ENCODE measurements around the gene ELF2.
"Not testable (repeated sequence)": the region's sequence is repeated elsewhere in the genome, so short reads cannot be mapped to it uniquely, and the experiment has no call there.

The ELF2 gene

GRCh38 chr4:139060591-139060990 lies 116.4 kb downstream of the ELF2 start:
- no peak for DNase-seq

- DNase-seq: not testable (repeated sequence)
Observed at GRCh38 chr4:139059026-139059425, 118.0 kb downstream of the ELF2 start.

- no peak for DNase-seq
Observed at GRCh38 chr4:139054791-139055505, 122.1 kb downstream of the ELF2 start.

GRCh38 chr4:139053909-139054308 lies 123.1 kb downstream of the ELF2 start:
- DNase-seq: no peak

- DNase-seq: no peak
Observed at GRCh38 chr4:139050446-139050845, 126.6 kb downstream of the ELF2 start.

- DNase-seq: no peak
Observed at GRCh38 chr4:139048026-139048425, 129.0 kb downstream of the ELF2 start.

- DNase-seq: no peak
Observed at GRCh38 chr4:139044291-139044690, 132.7 kb downstream of the ELF2 start.

- peak; percentile 43 for DNase-seq
Observed at GRCh38 chr4:139042981-139043460, 134.0 kb downstream of the ELF2 start.

- no peak for DNase-seq
Observed at GRCh38 chr4:139038874-139039443, 138.1 kb downstream of the ELF2 start.

- peak; percentile 77 for DNase-seq
Observed at GRCh38 chr4:139036885-139037284, 140.1 kb downstream of the ELF2 start.

- DNase-seq: peak; percentile 13
Observed at GRCh38 chr4:139035650-139036049, 141.4 kb downstream of the ELF2 start.

- peak; percentile 81 for DNase-seq
Observed at GRCh38 chr4:139030614-139031235, 146.3 kb downstream of the ELF2 start.

- not testable (repeated sequence) for DNase-seq
Observed at GRCh38 chr4:139029866-139030363, 147.1 kb downstream of the ELF2 start.

GRCh38 chr4:139028191-139028661 lies 148.8 kb downstream of the ELF2 start:
- no peak for DNase-seq

- no peak for DNase-seq
Observed at GRCh38 chr4:139027776-139028175, 149.2 kb downstream of the ELF2 start.

- no peak for DNase-seq
Observed at GRCh38 chr4:139025841-139026240, 151.2 kb downstream of the ELF2 start.

- DNase-seq: no peak
Observed at GRCh38 chr4:139024686-139025085, 152.3 kb downstream of the ELF2 start.

GRCh38 chr4:139022835-139023234 lies 154.2 kb downstream of the ELF2 start:
- DNase-seq: no peak

- not testable (repeated sequence) for DNase-seq
Observed at GRCh38 chr4:139021071-139021470, 155.9 kb downstream of the ELF2 start.

- peak; percentile 37 for DNase-seq
Observed at GRCh38 chr4:139020384-139020783, 156.6 kb downstream of the ELF2 start.

- DNase-seq: peak; percentile 79
Observed at GRCh38 chr4:139018971-139019758, 157.9 kb downstream of the ELF2 start.

- no peak for DNase-seq
Observed at GRCh38 chr4:139018501-139018900, 158.5 kb downstream of the ELF2 start.

GRCh38 chr4:139017861-139018260 lies 159.2 kb downstream of the ELF2 start:
- no peak for DNase-seq

Data from NCI-H82 (cell line).